ENCODE measurements around the gene FANCM.
A peak's percentile ranks its signal among the peaks of the same experiment; 100 is the strongest.
"Not testable (repeated sequence)": the region's sequence is repeated elsewhere in the genome, so short reads cannot be mapped to it uniquely, and the experiment has no call there.

The FANCM gene

GRCh38 chr14:45135659-45136395 lies at the start of gene FANCM:
Gene FANCM, plus strand, starts transcription at chr14:45135930. Its CDS starts 102 bp downstream, at chr14:45136032.
- peak; percentile 87 for DNase-seq

- DNase-seq, result no peak
Measured at GRCh38 chr14:45089813-45090212, 45.9 kb upstream of the FANCM start.

GRCh38 chr14:45091710-45092109 lies 44.0 kb upstream of the FANCM start:
- no peak for DNase-seq

GRCh38 chr14:45094275-45094674 lies 41.5 kb upstream of the FANCM start:
- DNase-seq, result no peak

GRCh38 chr14:45095143-45095542 lies 40.6 kb upstream of the FANCM start:
- DNase-seq, result no peak

- DNase-seq, result no peak
Measured at GRCh38 chr14:45096218-45096617, 39.5 kb upstream of the FANCM start.

- DNase-seq, result no peak
Measured at GRCh38 chr14:45103806-45104205, 31.9 kb upstream of the FANCM start.

- DNase-seq, result no peak
Measured at GRCh38 chr14:45104561-45104960, 31.2 kb upstream of the FANCM start.

- DNase-seq, result no peak
Measured at GRCh38 chr14:45112896-45113781, 22.6 kb upstream of the FANCM start.

- DNase-seq, result no peak
Measured at GRCh38 chr14:45114327-45114726, 21.4 kb upstream of the FANCM start.

GRCh38 chr14:45118594-45118993 lies 17.1 kb upstream of the FANCM start:
- DNase-seq, result no peak

GRCh38 chr14:45120096-45120495 lies 15.6 kb upstream of the FANCM start:
- DNase-seq, result no peak

- no peak for DNase-seq
Measured at GRCh38 chr14:45123271-45123670, 12.5 kb upstream of the FANCM start.

- no peak for DNase-seq
Measured at GRCh38 chr14:45125754-45126153, 10.0 kb upstream of the FANCM start.

GRCh38 chr14:45128963-45129629 lies 6.6 kb upstream of the FANCM start:
- no peak for DNase-seq

- no peak for DNase-seq
Measured at GRCh38 chr14:45133683-45134050, 2.1 kb upstream of the FANCM start.

- peak; percentile 97 for DNase-seq
Measured at GRCh38 chr14:45134051-45134958, 1.4 kb upstream of the FANCM start, which contains the start of gene FKBP3. Gene FKBP3, minus strand, starts transcription at chr14:45134481. Its CDS starts 25 bp downstream, at chr14:45134456.

- no peak for DNase-seq
Measured at GRCh38 chr14:45135156-45135555, 574 bp upstream of the FANCM start.

GRCh38 chr14:45136399-45136798 lies 669 bp downstream of the FANCM start:
- DNase-seq, result no peak

GRCh38 chr14:45140661-45141187 lies 5.0 kb downstream of the FANCM start:
- no peak for DNase-seq

- DNase-seq, result not testable (repeated sequence)
Measured at GRCh38 chr14:45142083-45142482, 6.4 kb downstream of the FANCM start.

GRCh38 chr14:45144658-45145057 lies 8.9 kb downstream of the FANCM start:
- DNase-seq, result no peak

Data from NCI-H187 treated with DMSO at 0.1 percent for 48 hours (cell line).